MM.1S (cell line): ENCODE data around the gene PDK1.

Experiments
- EZH2 ChIP-seq: fragments of 300-600 bp; sonication (generic); optimal IDR thresholded peaks from 2 replicates; pipeline ENCODE3; 2017; ENCODE audit warnings: low read depth, mild to moderate bottlenecking, antibody characterized with exemption, low read length, mixed read lengths
- EZH2phosphoT487 ChIP-seq: fragments of 300-600 bp; sonication (generic); IDR thresholded peaks from 2 replicates; pipeline ENCODE4 v1.6.1; 2018; ENCODE audit warnings: antibody characterized with exemption, low read length
- TF ChIP-seq, protein P1 (sequence below): fragments of 300-600 bp; sonication (generic); IDR thresholded peaks from 2 replicates; pipeline ENCODE4 v1.5.1; 2016; ENCODE audit warnings: antibody characterized with exemption, low read length, mixed read lengths

DNA sequence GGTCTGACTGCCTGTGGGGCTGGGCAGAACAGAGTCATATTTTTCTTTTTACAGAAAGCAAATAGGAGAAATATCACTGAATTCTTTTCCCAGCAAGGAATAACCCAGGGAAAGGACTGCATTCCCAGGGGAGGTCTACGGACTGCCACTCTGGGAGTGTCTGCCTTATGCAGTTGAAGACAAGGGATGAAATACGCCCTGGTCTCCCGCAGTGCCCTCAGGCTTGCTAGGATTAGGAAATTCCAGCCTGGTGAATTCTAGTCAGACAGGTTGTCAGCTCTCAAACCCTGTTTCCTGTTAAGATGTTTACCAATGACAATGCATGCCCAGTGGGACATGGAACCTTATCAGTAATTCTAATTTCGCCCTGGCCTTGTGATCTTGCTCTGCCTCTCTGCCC lies 30.3 kb upstream of the PDK1 start:
- TF ChIP-seq EZH2 (no peak), EZH2phosphoT487 (no peak)
- TF ChIP-seq, protein P1, sequence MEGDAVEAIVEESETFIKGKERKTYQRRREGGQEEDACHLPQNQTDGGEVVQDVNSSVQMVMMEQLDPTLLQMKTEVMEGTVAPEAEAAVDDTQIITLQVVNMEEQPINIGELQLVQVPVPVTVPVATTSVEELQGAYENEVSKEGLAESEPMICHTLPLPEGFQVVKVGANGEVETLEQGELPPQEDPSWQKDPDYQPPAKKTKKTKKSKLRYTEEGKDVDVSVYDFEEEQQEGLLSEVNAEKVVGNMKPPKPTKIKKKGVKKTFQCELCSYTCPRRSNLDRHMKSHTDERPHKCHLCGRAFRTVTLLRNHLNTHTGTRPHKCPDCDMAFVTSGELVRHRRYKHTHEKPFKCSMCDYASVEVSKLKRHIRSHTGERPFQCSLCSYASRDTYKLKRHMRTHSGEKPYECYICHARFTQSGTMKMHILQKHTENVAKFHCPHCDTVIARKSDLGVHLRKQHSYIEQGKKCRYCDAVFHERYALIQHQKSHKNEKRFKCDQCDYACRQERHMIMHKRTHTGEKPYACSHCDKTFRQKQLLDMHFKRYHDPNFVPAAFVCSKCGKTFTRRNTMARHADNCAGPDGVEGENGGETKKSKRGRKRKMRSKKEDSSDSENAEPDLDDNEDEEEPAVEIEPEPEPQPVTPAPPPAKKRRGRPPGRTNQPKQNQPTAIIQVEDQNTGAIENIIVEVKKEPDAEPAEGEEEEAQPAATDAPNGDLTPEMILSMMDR, result no peak
